Activated CD4-positive, alpha-beta T cell treated with anti-CD3 and anti-CD28 coated beads for 36 hours (primary cell): Measurements from ENCODE around the gene PACS2. TPM values are rescaled to one million over a fixed set of nuclear protein-coding genes. Genes with fewer than 3 reads are reported as not detected.

Experiments
- ATAC-seq: fragments of 200-7000 bp; cut with Tn5 transposase; one replicate; pipeline ENCODE4 v1.10.0; 2021; ENCODE audit warnings: mild to moderate bottlenecking, moderate library complexity
- CTCF ChIA-PET: fragments of 350-600 bp; sonication (Branson Sonifier 250); formaldehyde crosslinking; loops from one replicate; lab custom pipeline; 2021; ENCODE audit warnings: antibody characterized with exemption; lab: Charles Lee
- POLR2A ChIA-PET: fragments of 350-600 bp; sonication (Branson Sonifier 250); formaldehyde crosslinking; loops from one replicate; lab custom pipeline; 2021; ENCODE audit warnings: antibody characterized with exemption, inconsistent platforms; lab: Charles Lee
- DNase-seq: peaks from one replicate; pipeline ENCODE4 v3.0.0-alpha.2; 2020
- H3K27ac Mint-ChIP-seq: one replicate; pipeline ENCODE4 v1.8.0; 2021; ENCODE audit warnings: mixed read lengths
- H3K27me3 Mint-ChIP-seq: one replicate; pipeline ENCODE4 v1.8.0; 2021; ENCODE audit warnings: mixed read lengths
- H3K36me3 Mint-ChIP-seq: one replicate; pipeline ENCODE4 v1.8.0; 2021; ENCODE audit warnings: low read depth, mixed read lengths
- H3K4me1 Mint-ChIP-seq: one replicate; pipeline ENCODE4 v1.8.0; 2021; ENCODE audit warnings: mixed read lengths
- H3K4me3 Mint-ChIP-seq: one replicate; pipeline ENCODE4 v1.8.0; 2021; ENCODE audit warnings: mild to moderate bottlenecking, moderate library complexity, mixed read lengths
- H3K9me3 Mint-ChIP-seq: one replicate; pipeline ENCODE4 v1.8.0; 2021; ENCODE audit warnings: low read depth, mixed read lengths
- intact Hi-C, 2 experiments: fragments of 100-400 bp; cut with DNase I in 1 of 2; cut with micrococcal nuclease in 1 of 2; formaldehyde crosslinking; loops; one replicate each; pipeline versions ENCODE4 v1.14.2 to v1.15.1; 2022 to 2024; cut with DNase I, micrococcal nuclease
- total RNA-seq, 2 experiments: library from RNA; stranded (reverse); gene quantifications; one replicate each; pipeline ENCODE4 v1.2.3, GENCODE V29; 2021

Gene PACS2
- total RNA-seq, 2 experiments from 2014 or later: 30.6 to 32.9 TPM

DNA sequence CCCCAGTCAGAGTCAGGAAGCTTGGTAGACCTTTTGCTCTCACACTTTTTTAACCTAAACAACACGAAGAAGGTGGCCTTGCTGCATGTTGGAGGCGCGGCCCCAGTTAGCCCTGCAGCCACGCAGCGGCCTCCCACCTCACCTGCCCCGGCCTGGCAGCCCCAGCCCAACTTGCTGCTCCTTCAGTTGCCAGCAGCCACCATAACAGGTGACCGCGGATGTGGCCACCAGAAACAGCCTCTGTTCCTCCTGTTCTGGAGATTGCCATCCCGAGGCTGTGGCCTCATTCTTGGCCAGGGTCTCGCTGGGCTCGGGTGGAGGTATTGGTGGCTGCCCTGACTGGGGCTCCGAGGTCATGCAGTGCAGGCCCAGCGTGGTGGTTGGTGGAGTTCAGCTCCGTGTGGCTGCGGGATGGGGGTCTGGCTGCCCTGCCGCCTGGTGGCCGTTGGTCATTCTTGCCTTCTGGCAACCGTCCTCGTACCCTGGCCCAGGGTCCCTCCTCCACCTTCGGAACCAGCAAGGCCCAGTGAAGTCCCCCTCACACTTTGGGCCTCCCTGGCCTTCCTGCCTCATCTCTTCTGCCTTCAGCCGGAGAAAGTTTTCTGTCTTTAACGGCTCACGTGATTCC, 63.1 kb downstream of the PACS2 start:
- ATAC-seq (no peak), DNase-seq (no peak)
- intact Hi-C loops: no loop called here
- CTCF ChIA-PET: no interaction called here
- Mint-ChIP-seq H3K27me3 (no peaks in the 10 kb centered on the region), H3K36me3 (no peaks in the 10 kb centered on the region), H3K9me3 (no peaks in the 10 kb centered on the region), H3K4me1 (peaks cover 9% of the 10 kb centered on the region), H3K27ac (no peak overlapping the region), H3K4me3 (no peak overlapping the region)
- POLR2A ChIA-PET: interaction anchor here (0.6 kb wide), 1 partner anchor 118 kb away, joined by 8 read pairs; no protein-coding TSS in a partner anchor

DNA sequence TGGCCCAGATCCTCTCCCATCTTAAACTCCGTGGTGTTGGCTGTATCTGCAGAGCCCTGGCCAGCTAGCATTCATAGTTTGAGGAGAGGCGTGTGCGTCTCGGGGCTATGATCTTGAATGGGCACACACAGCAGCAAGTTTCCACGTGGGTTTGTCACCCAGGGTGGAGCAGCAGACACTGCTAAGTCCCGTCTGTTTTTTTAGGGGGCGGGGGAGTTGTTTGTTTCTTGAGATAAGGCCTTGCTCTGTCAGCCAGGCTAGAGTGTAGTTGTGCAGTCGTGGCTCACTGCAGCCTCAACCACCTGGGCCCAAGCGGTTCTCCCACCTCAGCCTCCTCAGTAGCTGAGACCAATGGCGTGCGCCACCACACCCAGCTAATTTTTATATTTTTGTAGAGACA, 63.7 kb downstream of the PACS2 start:
- ChIA-PET CTCF (interaction anchor here (1.2 kb wide), 1 partner anchor 36 kb away, joined by 3 read pairs; no protein-coding TSS in a partner anchor), POLR2A (interaction anchor here (0.6 kb wide), 1 partner anchor 118 kb away, joined by 8 read pairs; no protein-coding TSS in a partner anchor)
- H3K9me3 Mint-ChIP-seq: no peaks in the 10 kb centered on the region
- H3K27me3 Mint-ChIP-seq: no peaks in the 10 kb centered on the region
- no peaks in the 10 kb centered on the region for H3K36me3 Mint-ChIP-seq
- intact Hi-C loops: no loop called here
- no peak overlapping the region for H3K27ac Mint-ChIP-seq
- no peak overlapping the region for H3K4me3 Mint-ChIP-seq
- peaks cover 9% of the 10 kb centered on the region for H3K4me1 Mint-ChIP-seq
- ATAC-seq (no peak), DNase-seq (no peak)

DNA sequence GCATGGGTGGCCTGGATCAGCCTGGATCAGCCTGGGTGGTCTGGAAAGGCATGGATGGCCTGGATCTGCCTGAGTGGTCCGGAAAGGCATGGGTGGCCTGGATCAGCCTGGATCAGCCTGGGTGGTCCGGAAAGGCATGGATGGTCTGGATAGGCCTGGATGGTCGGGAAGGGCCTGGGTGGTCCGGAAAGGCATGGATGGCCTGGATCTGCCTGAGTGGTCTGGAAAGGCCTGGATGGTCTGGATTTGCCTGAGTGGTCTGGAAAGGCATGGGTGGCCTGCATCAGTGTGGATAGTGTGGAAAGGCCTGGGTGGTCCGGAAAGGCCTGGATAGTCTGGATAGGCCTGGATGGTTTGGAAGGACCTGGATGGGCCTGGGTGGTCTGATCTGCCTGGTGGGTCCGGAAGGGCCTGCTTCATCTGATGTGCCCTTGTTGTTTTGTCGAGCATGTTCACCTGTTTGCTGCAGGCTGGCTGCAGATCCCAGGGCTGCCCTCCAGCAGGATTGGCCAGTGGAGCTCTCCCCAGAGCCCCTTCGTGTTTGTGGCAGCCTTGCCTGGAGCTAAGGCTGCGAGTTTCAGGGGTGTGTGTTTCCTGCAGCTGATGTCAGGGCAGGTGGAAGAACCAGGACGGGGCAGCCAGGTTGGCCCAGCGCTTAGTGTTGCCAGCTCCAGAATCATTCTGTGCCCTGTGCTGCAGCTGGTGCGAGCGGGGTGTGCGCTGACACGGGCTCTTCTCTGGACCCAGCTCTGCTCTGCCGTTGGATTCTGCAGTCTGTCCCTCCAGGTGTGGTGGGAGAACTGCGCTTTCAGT, 64.5 kb downstream of the PACS2 start:
- no peaks in the 10 kb centered on the region for H3K27me3 Mint-ChIP-seq
- no peak overlapping the region for H3K27ac Mint-ChIP-seq
- no peak for DNase-seq
- POLR2A ChIA-PET: no interaction called here
- H3K4me1 Mint-ChIP-seq: peaks cover 9% of the 10 kb centered on the region
- H3K9me3 Mint-ChIP-seq: no peaks in the 10 kb centered on the region
- H3K36me3 Mint-ChIP-seq: no peaks in the 10 kb centered on the region
- no peak overlapping the region for H3K4me3 Mint-ChIP-seq
- ATAC-seq: no peak
- CTCF ChIA-PET: interaction anchor here (1.2 kb wide), 1 partner anchor 35 kb away, joined by 3 read pairs; no protein-coding TSS in a partner anchor
- intact Hi-C loops: no loop called here

DNA sequence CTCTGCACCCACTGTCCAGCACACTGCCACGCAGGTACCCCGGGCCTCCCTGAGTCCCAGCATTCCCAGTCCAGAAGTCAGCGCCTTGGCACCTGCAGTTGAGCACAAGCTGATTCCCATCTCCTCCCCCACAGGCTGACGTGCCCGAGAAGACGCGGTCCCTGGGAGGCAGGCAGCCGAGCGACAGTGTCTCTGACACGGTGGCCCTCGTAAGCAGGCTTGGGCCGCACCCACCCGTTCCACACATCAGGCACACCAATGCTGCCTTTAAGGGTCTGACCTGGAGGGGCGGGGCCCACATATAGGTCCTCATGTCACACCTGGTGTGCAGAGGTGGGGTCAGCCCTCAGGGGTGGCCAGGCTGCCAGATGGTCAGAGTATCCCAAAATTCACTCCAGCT, 65.4 kb downstream of the PACS2 start:
- CTCF ChIA-PET: interaction anchor here (0.5 kb wide), 1 partner anchor 467 kb away, joined by 3 read pairs; no protein-coding TSS in a partner anchor
- POLR2A ChIA-PET: no interaction called here
- Mint-ChIP-seq H3K9me3 (no peaks in the 10 kb centered on the region), H3K4me3 (no peak overlapping the region), H3K27ac (no peak overlapping the region), H3K4me1 (peaks cover 9% of the 10 kb centered on the region), H3K36me3 (no peaks in the 10 kb centered on the region), H3K27me3 (no peaks in the 10 kb centered on the region)
- DNase-seq (no peak), ATAC-seq (no peak)
- intact Hi-C loops: no loop called here

DNA sequence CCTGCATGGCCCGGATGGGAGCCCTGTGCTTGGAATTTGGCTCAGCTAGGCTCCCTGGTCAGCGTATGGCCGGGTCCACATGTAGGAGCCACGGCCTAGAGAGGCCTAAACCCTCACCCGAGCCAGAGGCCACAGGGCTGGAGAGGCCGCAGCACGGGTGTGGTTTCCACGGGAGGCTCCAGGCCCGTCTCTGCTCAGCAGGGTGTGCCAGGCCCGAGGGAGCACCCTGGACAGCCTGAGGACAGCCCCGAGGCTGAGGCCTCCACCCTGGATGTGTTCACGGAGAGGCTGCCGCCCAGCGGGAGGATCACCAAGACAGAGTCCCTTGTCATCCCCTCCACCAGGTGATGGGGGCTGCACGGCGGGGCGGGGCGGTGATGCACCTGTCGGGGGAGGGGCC, 66.2 kb downstream of the PACS2 start:
- ChIA-PET CTCF (interaction anchor here (1.5 kb wide), 1 partner anchor 10 kb away, joined by 6 read pairs; no protein-coding TSS in a partner anchor), POLR2A (no interaction called here)
- Mint-ChIP-seq H3K4me1 (peaks cover 5% of the 10 kb centered on the region), H3K27me3 (no peaks in the 10 kb centered on the region), H3K4me3 (no peak overlapping the region), H3K9me3 (no peaks in the 10 kb centered on the region), H3K36me3 (no peaks in the 10 kb centered on the region), H3K27ac (no peak overlapping the region)
- intact Hi-C loops: no loop called here
- ATAC-seq (no peak), DNase-seq (no peak)

GRCh38 chr14:105381446-105382342, 67.1 kb downstream of the PACS2 start:
- DNase-seq (no peak), ATAC-seq (no peak)
- Mint-ChIP-seq H3K4me3 (no peak overlapping the region), H3K27ac (no peak overlapping the region), H3K4me1 (no peaks in the 10 kb centered on the region), H3K9me3 (no peaks in the 10 kb centered on the region), H3K36me3 (no peaks in the 10 kb centered on the region), H3K27me3 (no peaks in the 10 kb centered on the region)
- intact Hi-C loops: no loop called here
- CTCF ChIA-PET: interaction anchor here (1.5 kb wide), 1 partner anchor 11 kb away, joined by 6 read pairs; no protein-coding TSS in a partner anchor
- POLR2A ChIA-PET: no interaction called here

- CTCF ChIA-PET: interaction anchor here (1.4 to 1.5 kb wide), 2 partner anchors 9 to 12 kb away, joined by 3 to 6 read pairs; no protein-coding TSS in a partner anchor
- POLR2A ChIA-PET: no interaction called here
- Mint-ChIP-seq H3K9me3 (no peaks in the 10 kb centered on the region), H3K4me1 (no peaks in the 10 kb centered on the region), H3K4me3 (no peak overlapping the region), H3K27me3 (no peaks in the 10 kb centered on the region), H3K27ac (no peak overlapping the region), H3K36me3 (no peaks in the 10 kb centered on the region)
- DNase-seq: no peak
- ATAC-seq: no peak
- intact Hi-C loops: no loop called here
Measured at GRCh38 chr14:105382343-105383082, 68.0 kb downstream of the PACS2 start.

DNA sequence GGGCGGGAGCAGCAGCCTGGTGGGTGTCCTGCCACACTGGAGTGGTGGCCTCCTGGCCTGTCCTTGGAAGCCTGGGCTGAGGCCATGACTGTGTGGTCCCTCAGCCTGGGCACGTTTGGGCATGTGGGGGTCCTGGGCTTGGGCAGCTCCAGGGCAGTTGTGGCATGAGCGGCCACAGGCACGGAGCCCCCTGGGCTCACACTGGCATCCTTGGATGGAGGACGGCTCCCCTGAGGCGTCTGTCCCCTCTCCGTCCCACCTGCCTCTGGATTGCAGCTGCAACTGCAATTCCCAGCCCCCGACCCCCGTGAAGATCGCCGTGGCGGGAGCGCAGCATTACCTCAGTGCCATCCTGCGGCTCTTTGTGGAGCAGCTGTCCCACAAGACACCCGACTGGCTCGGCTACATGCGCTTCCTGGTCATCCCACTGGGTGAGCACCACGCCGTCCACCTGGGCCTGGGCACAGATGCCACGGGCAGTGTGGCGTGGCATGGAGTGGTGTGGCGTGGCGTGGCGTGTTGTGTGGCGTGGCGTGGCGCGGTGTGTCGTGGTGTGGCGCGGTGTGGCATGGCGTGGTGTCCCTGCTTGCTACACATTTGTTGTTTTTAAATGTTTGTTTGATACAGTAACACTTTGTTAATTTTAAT, 68.7 kb downstream of the PACS2 start:
- DNase-seq (no peak), ATAC-seq (no peak)
- Mint-ChIP-seq H3K4me3 (no peak overlapping the region), H3K4me1 (no peaks in the 10 kb centered on the region), H3K9me3 (no peaks in the 10 kb centered on the region), H3K27ac (no peak overlapping the region), H3K36me3 (no peaks in the 10 kb centered on the region), H3K27me3 (no peaks in the 10 kb centered on the region)
- POLR2A ChIA-PET: no interaction called here
- intact Hi-C loops: no loop called here
- CTCF ChIA-PET: interaction anchor here (0.7 to 1.4 kb wide), 2 partner anchors 10 to 165 kb away, joined by 3 read pairs; no protein-coding TSS in a partner anchor

DNA sequence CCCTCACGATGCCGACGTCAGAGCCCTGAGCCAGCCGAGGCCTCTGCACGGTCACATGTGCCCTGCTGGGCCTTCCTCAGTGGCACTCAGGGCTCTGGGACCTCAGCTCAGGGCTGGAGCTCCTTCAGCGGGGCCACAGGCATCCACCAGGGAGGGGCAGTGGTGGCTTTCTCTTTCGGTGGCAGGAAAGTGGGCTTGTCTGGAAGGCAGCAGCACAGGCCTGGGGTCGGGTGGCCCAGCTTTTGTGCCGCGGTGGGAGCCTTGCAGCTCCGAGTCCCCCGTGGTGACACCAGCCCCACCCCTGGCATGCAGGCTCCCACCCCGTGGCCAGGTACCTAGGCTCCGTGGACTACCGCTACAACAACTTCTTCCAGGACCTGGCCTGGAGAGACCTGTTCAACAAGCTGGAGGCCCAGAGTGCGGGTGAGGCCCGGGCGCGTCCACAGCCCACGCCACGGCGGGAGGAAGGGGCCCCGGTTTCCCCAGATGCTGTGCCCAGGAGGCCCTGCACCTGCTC, 69.6 kb downstream of the PACS2 start:
- no peak for ATAC-seq
- Mint-ChIP-seq H3K9me3 (no peaks in the 10 kb centered on the region), H3K4me3 (no peak overlapping the region), H3K36me3 (no peaks in the 10 kb centered on the region), H3K27me3 (no peaks in the 10 kb centered on the region), H3K4me1 (no peaks in the 10 kb centered on the region), H3K27ac (no peak overlapping the region)
- intact Hi-C loops: no loop called here
- CTCF ChIA-PET: interaction anchor here (0.6 to 1.4 kb wide), 3 partner anchors 11 to 165 kb away, joined by 3 read pairs; no protein-coding TSS in a partner anchor
- DNase-seq: no peak
- POLR2A ChIA-PET: no interaction called here
